Adipose tissue (tissue), 3 donors: ENCODE data around the gene CRACR2A. TPM values are rescaled to one million over a fixed set of nuclear protein-coding genes. Genes with fewer than 3 reads are reported as not detected.

Experiments
- H3K27ac ChIP-seq: one replicate; pipeline ENCODE4 v1.5.1; 2013; ENCODE audit warnings: low read depth, low read length
- WGBS, 3 donors: extraction: QIAGEN DNeasy Blood & Tissue Kit; methylation state at CpG; one replicate each; pipeline ENCODE4 v1.1.7; 2013; 5-methylcytosine and 5-hydroxymethylcytosine counted together
- polyA plus RNA-seq, 3 donors: library from polyadenylated mRNA; stranded (reverse); fragments of 200-250 nt; gene quantifications; one replicate each; pipeline ENCODE4 v1.2.3, GENCODE V29; 2013
- donor health status: healthy with polysubstance abuse.
- donor health status: Bipolar disorder and iron deficiency.
- donor health status: healthy.

CRACR2A gene
- polyA plus RNA-seq, 3 donors, result 1.2 to 4.4 (median 1.5) TPM

GRCh38 chr12:3613641-3614395, 139.1 kb downstream of the CRACR2A start:
- WGBS, 3 donors, result 90 to 92% (median 90%) methylated on average over 13 of the region's 13 CpGs
- H3K27ac ChIP-seq, result no peak overlapping the region

- no peak overlapping the region for H3K27ac ChIP-seq
- 66 to 84% (median 82%) methylated on average over 8 of the region's 8 CpGs for WGBS, 3 donors
These were observed 140.8 kb downstream of the CRACR2A start for GRCh38 chr12:3611860-3612703.

- WGBS, 3 donors, result 92 to 94% (median 92%) methylated on average over 4 of the region's 4 CpGs
- no peak overlapping the region for H3K27ac ChIP-seq
These were observed 145.1 kb downstream of the CRACR2A start for GRCh38 chr12:3607821-3608220.

- no peak overlapping the region for H3K27ac ChIP-seq
- 73 to 84% (median 75%) methylated on average over 9 of the region's 9 CpGs for WGBS, 3 donors
These were observed 145.7 kb downstream of the CRACR2A start for GRCh38 chr12:3607039-3607720.

GRCh38 chr12:3606128-3606527, 146.8 kb downstream of the CRACR2A start:
- 78 to 87% (median 86%) methylated on average over 10 of the region's 10 CpGs for WGBS, 3 donors
- H3K27ac ChIP-seq, result no peak overlapping the region

GRCh38 chr12:3605692-3606091, 147.2 kb downstream of the CRACR2A start:
- WGBS, 3 donors, result 78 to 80% (median 79%) methylated on average over 6 of the region's 6 CpGs
- no peak overlapping the region for H3K27ac ChIP-seq

GRCh38 chr12:3604748-3605586, 147.9 kb downstream of the CRACR2A start:
- no peak overlapping the region for H3K27ac ChIP-seq
- WGBS, 3 donors, result 15 to 22% (median 18%) methylated on average over 12 to 13 of the region's 13 CpGs

- H3K27ac ChIP-seq, result no peak overlapping the region
- WGBS, 3 donors, result 80 to 84% (median 81%) methylated on average over 6 of the region's 6 CpGs
These were observed 148.6 kb downstream of the CRACR2A start for GRCh38 chr12:3604286-3604685.

- WGBS, 3 donors, result 78 to 91% (median 81%) methylated on average over 7 of the region's 7 CpGs
- H3K27ac ChIP-seq, result no peak overlapping the region
These were observed 149.3 kb downstream of the CRACR2A start for GRCh38 chr12:3603576-3603975.

- WGBS, 3 donors, result 74 to 79% (median 78%) methylated on average over 11 of the region's 11 CpGs
- no peak overlapping the region for H3K27ac ChIP-seq
These were observed 150.4 kb downstream of the CRACR2A start for GRCh38 chr12:3602488-3602887.

- WGBS, 3 donors, result 63 to 82% (median 78%) methylated on average over 23 of the region's 23 CpGs
These were observed 151.3 kb downstream of the CRACR2A start for GRCh38 chr12:3601461-3602150.

GRCh38 chr12:3600951-3601350, 152.0 kb downstream of the CRACR2A start:
- WGBS, 3 donors, result 89 to 92% (median 92%) methylated on average over 7 of the region's 7 CpGs
- no peak overlapping the region for H3K27ac ChIP-seq

More at GRCh38 chr12:3601461-3602150, 151.3 kb downstream of the CRACR2A start:
- H3K27ac ChIP-seq, result no peak overlapping the region

GRCh38 chr12:3600039-3600720, 152.7 kb downstream of the CRACR2A start:
- H3K27ac ChIP-seq, result no peak overlapping the region
- 76 to 81% (median 78%) methylated on average over 14 of the region's 14 CpGs for WGBS, 3 donors

- WGBS, 3 donors, result 82 to 86% (median 84%) methylated on average over 17 of the region's 17 CpGs
- H3K27ac ChIP-seq, result no peak overlapping the region
These were observed 153.7 kb downstream of the CRACR2A start for GRCh38 chr12:3598896-3599860.

- 57 to 86% (median 83%) methylated on average over 7 of the region's 7 CpGs for WGBS, 3 donors
These were observed 155.2 kb downstream of the CRACR2A start for GRCh38 chr12:3597526-3598210.

More at GRCh38 chr12:3597526-3598210, 155.2 kb downstream of the CRACR2A start:
- H3K27ac ChIP-seq, result no peak overlapping the region
